Loucy (cell line): ENCODE data around the gene ARRDC1.

Experiments
- H2AFZ ChIP-seq: fragments of 200-600 bp; sonication (generic); 2 replicates; pipeline ENCODE4 v1.6.0; 2016; ENCODE audit warnings: antibody characterized with exemption, mild to moderate bottlenecking, low read length, moderate library complexity
- H3F3A ChIP-seq: fragments of 200-600 bp; 2 replicates; pipeline ENCODE4 v1.6.0; 2016; ENCODE audit warnings: antibody characterized with exemption, low read depth, mild to moderate bottlenecking
- H3K27me3 ChIP-seq: fragments of 200-600 bp; sonication (generic); 2 replicates; pipeline ENCODE4 v1.6.1; 2014; ENCODE audit warnings: low read length, mild to moderate bottlenecking; ENCODE audit not compliant: insufficient read depth, poor library complexity, severe bottlenecking
- H3K36me3 ChIP-seq: fragments of 200-600 bp; sonication (generic); 2 replicates; pipeline ENCODE4 v1.6.1; 2016; ENCODE audit warnings: low read length; ENCODE audit not compliant: insufficient read depth
- H3K4me1 ChIP-seq: fragments of 200-600 bp; sonication (generic); 2 replicates; pipeline ENCODE4 v1.5.1; 2014; ENCODE audit warnings: low read length, mild to moderate bottlenecking; ENCODE audit not compliant: insufficient read depth, poor library complexity, severe bottlenecking
- H3K4me2 ChIP-seq: fragments of 200-600 bp; sonication (generic); 2 replicates; pipeline ENCODE4 v1.6.0; 2014; ENCODE audit warnings: antibody characterized with exemption, low read length, low read depth, mild to moderate bottlenecking; ENCODE audit not compliant: poor library complexity, severe bottlenecking
- H3K4me3 ChIP-seq: fragments of 200-600 bp; sonication (generic); 2 replicates; pipeline ENCODE4 v1.5.1; 2014; ENCODE audit warnings: low read length, mild to moderate bottlenecking, mixed read lengths; ENCODE audit not compliant: poor library complexity, severe bottlenecking
- H3K79me2 ChIP-seq: fragments of 200-600 bp; sonication (generic); 2 replicates; pipeline ENCODE4 v1.6.1; 2014; ENCODE audit warnings: low read length; ENCODE audit not compliant: insufficient read depth
- H3K9ac ChIP-seq: fragments of 200-600 bp; sonication (generic); 2 replicates; pipeline ENCODE4 v1.6.0; 2014; ENCODE audit warnings: mild to moderate bottlenecking, low read depth, low read length, moderate library complexity; ENCODE audit not compliant: poor library complexity, severe bottlenecking
- H3K9me2 ChIP-seq: fragments of 200-600 bp; sonication (generic); replicated peaks from 2 replicates; pipeline ENCODE4 v1.6.1; 2016; ENCODE audit warnings: low read depth, low read length, mixed read lengths
- H3K9me3 ChIP-seq: fragments of 200-600 bp; sonication (generic); 2 replicates; pipeline ENCODE4 v1.6.1; 2014; ENCODE audit warnings: mild to moderate bottlenecking, antibody characterized with exemption, low read length, low read depth; ENCODE audit not compliant: insufficient read depth
- H4K20me1 ChIP-seq: fragments of 200-600 bp; sonication (generic); 2 replicates; pipeline ENCODE4 v1.6.0; 2014; ENCODE audit warnings: antibody characterized with exemption, low read length, mild to moderate bottlenecking; ENCODE audit not compliant: insufficient read depth, poor library complexity, severe bottlenecking
- CTCF ChIP-seq: fragments of 200-600 bp; sonication (generic); conservative IDR thresholded peaks from 2 replicates; pipeline ENCODE4 v1.5.1; 2014; ENCODE audit warnings: mild to moderate bottlenecking, antibody characterized with exemption, low read length
- EZH2phosphoT487 ChIP-seq: fragments of 200-600 bp; IDR thresholded peaks from 2 replicates; pipeline ENCODE4 v1.6.1; 2018; ENCODE audit warnings: antibody characterized with exemption, mild to moderate bottlenecking, moderate library complexity, borderline replicate concordance

The ARRDC1 gene

GRCh38 chr9:137630126-137630525 lies 24.6 kb downstream of the ARRDC1 start:
- H3K27me3 ChIP-seq = no peaks in the 10 kb centered on the region
- peaks cover 44% of the 10 kb centered on the region for H3K4me1 ChIP-seq
- H3K9me3 ChIP-seq = no peaks in the 10 kb centered on the region
- peak overlapping the region; percentile 65 for H3K4me2 ChIP-seq
- peak overlapping the region; percentile 49 for H3K4me3 ChIP-seq
- peaks cover 90% of the 10 kb centered on the region for H3K79me2 ChIP-seq
- no peaks in the 10 kb centered on the region for H3K36me3 ChIP-seq
- H3K9ac ChIP-seq = peak overlapping the region; percentile 45
- peaks cover 58% of the 10 kb centered on the region for H4K20me1 ChIP-seq
- H3K9me2 ChIP-seq = no peaks in the 10 kb centered on the region
- H3F3A ChIP-seq = peaks cover 7% of the 10 kb centered on the region; the same call in 1 of the 2 replicates
- TF ChIP-seq CTCF = no peak
- no peak overlapping the region for H2AFZ ChIP-seq

GRCh38 chr9:137630679-137631078 lies 25.2 kb downstream of the ARRDC1 start:
- Histone ChIP-seq H2AFZ (no peak overlapping the region), H3K36me3 (no peaks in the 10 kb centered on the region), H3K79me2 (peaks cover 87% of the 10 kb centered on the region), H4K20me1 (peaks cover 55% of the 10 kb centered on the region), H3K4me3 (peak overlapping the region; percentile 49), H3K9me2 (no peaks in the 10 kb centered on the region), H3K4me2 (peak overlapping the region; percentile 65), H3K9ac (peak overlapping the region; percentile 45), H3K4me1 (peaks cover 43% of the 10 kb centered on the region), H3K27me3 (no peaks in the 10 kb centered on the region), H3K9me3 (no peaks in the 10 kb centered on the region), H3F3A (peaks cover 7% of the 10 kb centered on the region; the same call in 1 of the 2 replicates)
- no peak for TF ChIP-seq CTCF
- TF ChIP-seq EZH2phosphoT487 = no peak

GRCh38 chr9:137631345-137632229 lies 26.1 kb downstream of the ARRDC1 start:
- Histone ChIP-seq H3K9ac (no peak overlapping the region), H3K4me2 (no peak overlapping the region), H3K4me3 (no peak overlapping the region), H3K27me3 (no peaks in the 10 kb centered on the region), H3K36me3 (no peaks in the 10 kb centered on the region), H3F3A (peaks cover 7% of the 10 kb centered on the region; the same call in 1 of the 2 replicates), H4K20me1 (peaks cover 57% of the 10 kb centered on the region), H2AFZ (no peak overlapping the region), H3K9me2 (no peaks in the 10 kb centered on the region), H3K9me3 (no peaks in the 10 kb centered on the region), H3K4me1 (peaks cover 39% of the 10 kb centered on the region), H3K79me2 (peaks cover 91% of the 10 kb centered on the region)
- no peak for TF ChIP-seq EZH2phosphoT487
- no peak for TF ChIP-seq CTCF
